Activated naive CD8-positive, alpha-beta T cell (primary cell): ENCODE results near the gene LRRC73.
"Not testable (repeated sequence)": the region's sequence is repeated elsewhere in the genome, so short reads cannot be mapped to it uniquely, and the experiment has no call there.

Experiments
- H3K27ac Mint-ChIP-seq: one replicate; pipeline ENCODE4 v1.8.0; 2021; ENCODE audit warnings: mixed read lengths
- H3K27me3 Mint-ChIP-seq: one replicate; pipeline ENCODE4 v1.8.0; 2021; ENCODE audit warnings: mixed read lengths
- H3K36me3 Mint-ChIP-seq: one replicate; pipeline ENCODE4 v1.8.0; 2021; ENCODE audit warnings: mixed read lengths
- H3K4me1 Mint-ChIP-seq: one replicate; pipeline ENCODE4 v1.8.0; 2021; ENCODE audit warnings: low read depth, mixed read lengths
- H3K4me3 Mint-ChIP-seq: one replicate; pipeline ENCODE4 v1.8.0; 2021; ENCODE audit warnings: mild to moderate bottlenecking, mixed read lengths
- H3K9me3 Mint-ChIP-seq: one replicate; pipeline ENCODE4 v1.8.0; 2021; ENCODE audit warnings: low read depth, mixed read lengths

Gene LRRC73

GRCh38 chr6:43467265-43467664 is 42.9 kb downstream of the LRRC73 start:
- not testable (repeated sequence) for H3K36me3 Mint-ChIP-seq, H3K9me3 Mint-ChIP-seq, H3K4me3 Mint-ChIP-seq, H3K27ac Mint-ChIP-seq, H3K4me1 Mint-ChIP-seq
- H3K27me3 Mint-ChIP-seq, result peaks cover 18% of the 10 kb centered on the region

GRCh38 chr6:43465948-43466347 is 44.2 kb downstream of the LRRC73 start:
- Mint-ChIP-seq H3K4me1 (no peaks in the 10 kb centered on the region), H3K4me3 (no peak overlapping the region), H3K36me3 (no peaks in the 10 kb centered on the region), H3K27me3 (peaks cover 21% of the 10 kb centered on the region), H3K9me3 (no peaks in the 10 kb centered on the region), H3K27ac (no peak overlapping the region)

GRCh38 chr6:43464337-43464736 is 45.8 kb downstream of the LRRC73 start:
- no peak overlapping the region for H3K4me3 Mint-ChIP-seq

GRCh38 chr6:43461936-43462335 is 48.2 kb downstream of the LRRC73 start:
- Mint-ChIP-seq H3K9me3 (no peaks in the 10 kb centered on the region), H3K4me3 (no peak overlapping the region), H3K36me3 (no peaks in the 10 kb centered on the region), H3K4me1 (peaks cover 1% of the 10 kb centered on the region), H3K27me3 (peaks cover 15% of the 10 kb centered on the region), H3K27ac (no peak overlapping the region)

More at GRCh38 chr6:43464337-43464736, 45.8 kb downstream of the LRRC73 start:
- no peaks in the 10 kb centered on the region for H3K36me3 Mint-ChIP-seq
- H3K4me1 Mint-ChIP-seq, result no peaks in the 10 kb centered on the region
- no peaks in the 10 kb centered on the region for H3K9me3 Mint-ChIP-seq
- H3K27ac Mint-ChIP-seq, result no peak overlapping the region
- H3K27me3 Mint-ChIP-seq, result peaks cover 21% of the 10 kb centered on the region

- Mint-ChIP-seq H3K27ac (no peak overlapping the region), H3K9me3 (no peaks in the 10 kb centered on the region), H3K27me3 (peaks cover 9% of the 10 kb centered on the region), H3K4me1 (peaks cover 11% of the 10 kb centered on the region), H3K4me3 (no peak overlapping the region), H3K36me3 (no peaks in the 10 kb centered on the region)
Observed at GRCh38 chr6:43460032-43460431, 50.1 kb downstream of the LRRC73 start.

GRCh38 chr6:43459535-43459934 is 50.6 kb downstream of the LRRC73 start:
- peaks cover 9% of the 10 kb centered on the region for H3K27me3 Mint-ChIP-seq
- H3K4me1 Mint-ChIP-seq, result peaks cover 11% of the 10 kb centered on the region
- H3K9me3 Mint-ChIP-seq, result no peaks in the 10 kb centered on the region
- H3K27ac Mint-ChIP-seq, result no peak overlapping the region
- no peak overlapping the region for H3K4me3 Mint-ChIP-seq
- H3K36me3 Mint-ChIP-seq, result no peaks in the 10 kb centered on the region

- H3K4me1 Mint-ChIP-seq, result peaks cover 18% of the 10 kb centered on the region
- not testable (repeated sequence) for H3K27ac Mint-ChIP-seq, H3K9me3 Mint-ChIP-seq, H3K36me3 Mint-ChIP-seq, H3K4me3 Mint-ChIP-seq, H3K27me3 Mint-ChIP-seq
Observed at GRCh38 chr6:43458154-43458553, 52.0 kb downstream of the LRRC73 start.

GRCh38 chr6:43457643-43458042 is 52.5 kb downstream of the LRRC73 start:
- Mint-ChIP-seq H3K27ac (no peak overlapping the region), H3K36me3 (no peaks in the 10 kb centered on the region), H3K27me3 (peaks cover 5% of the 10 kb centered on the region), H3K4me1 (peaks cover 18% of the 10 kb centered on the region), H3K9me3 (no peaks in the 10 kb centered on the region), H3K4me3 (no peak overlapping the region)
